HepG2 (cell line): ENCODE results near the gene IGFBP5. TPM values are rescaled to one million over a fixed set of nuclear protein-coding genes. Genes with fewer than 3 reads are reported as not detected.

ENCODE experiments used
- CBX2 ChIP-seq, 2 experiments: fragments of 200-600 bp in 1 of 2; sonication (generic); formaldehyde crosslinking in 1 of 2; IDR thresholded peaks; 2 replicates each; pipeline versions ENCODE4 v1.7.0 to v1.8.1; 2018 to 2022; ENCODE audit warnings: low read depth in 2 of 2, low read length in 1 of 2, mild to moderate bottlenecking in 1 of 2, missing genetic modification reagents in 1 of 2
- CHD4 ChIP-seq: fragments of 200-600 bp; sonication (generic); IDR thresholded peaks from 2 replicates; pipeline ENCODE4 v1.7.0; 2017; ENCODE audit warnings: mild to moderate bottlenecking, low read length, borderline replicate concordance
- CREM ChIP-seq, 2 experiments: sonication (generic) in 1 of 2; formaldehyde crosslinking in 1 of 2; IDR thresholded peaks; 2 replicates each; pipeline versions ENCODE4 v1.4.0 to v1.6.1; 2016 to 2020; ENCODE audit warnings: antibody characterized with exemption in 1 of 2, mild to moderate bottlenecking in 1 of 2, missing genetic modification reagents in 1 of 2
- DNMT3B ChIP-seq: conservative IDR thresholded peaks from 2 replicates; pipeline ENCODE4 v1.6.1; 2016; ENCODE audit warnings: missing biosample characterization, control low read depth
- DRAP1 ChIP-seq: IDR thresholded peaks from 2 replicates; pipeline ENCODE4 v1.6.1; 2016; ENCODE audit warnings: missing genetic modification reagents, missing compliant biosample characterization
- EED ChIP-seq: sonication (generic); formaldehyde crosslinking; IDR thresholded peaks from 2 replicates; pipeline ENCODE4 v1.5.0; 2020; ENCODE audit warnings: mild to moderate bottlenecking, missing genetic modification reagents
- GABPB1 ChIP-seq: IDR thresholded peaks from 2 replicates; pipeline ENCODE4 v1.6.1; 2016; ENCODE audit warnings: mild to moderate bottlenecking, missing genetic modification reagents, moderate library complexity, missing compliant biosample characterization
- HOXD1 ChIP-seq: sonication (generic); formaldehyde crosslinking; IDR thresholded peaks from 2 replicates; pipeline ENCODE4 v1.5.0; 2020; ENCODE audit warnings: missing genetic modification reagents
- IKZF4 ChIP-seq: sonication (generic); formaldehyde crosslinking; IDR thresholded peaks from 2 replicates; pipeline ENCODE4 v1.5.1; 2020; ENCODE audit warnings: borderline replicate concordance, mild to moderate bottlenecking, low read depth, missing genetic modification reagents; ENCODE audit errors: not compliant biosample characterization
- JUND ChIP-seq: sonication (generic); formaldehyde crosslinking; IDR thresholded peaks from 2 replicates; pipeline ENCODE4 v1.8.0; 2022; ENCODE audit warnings: mild to moderate bottlenecking, missing genetic modification reagents
- KAT7 ChIP-seq: IDR thresholded peaks from 2 replicates; pipeline ENCODE4 v1.6.1; 2018; ENCODE audit warnings: borderline replicate concordance, missing compliant biosample characterization
- MEF2D ChIP-seq: sonication (generic); formaldehyde crosslinking; IDR thresholded peaks from 2 replicates; pipeline ENCODE4 v1.5.1; 2020; ENCODE audit warnings: mild to moderate bottlenecking, missing genetic modification reagents
- MTF2 ChIP-seq: sonication (generic); formaldehyde crosslinking; IDR thresholded peaks from 2 replicates; pipeline ENCODE4 v1.5.0; 2020; ENCODE audit warnings: missing genetic modification reagents, borderline replicate concordance
- NFYC ChIP-seq: IDR thresholded peaks from 2 replicates; pipeline ENCODE4 v1.6.1; 2016; ENCODE audit warnings: missing genetic modification reagents, missing compliant biosample characterization
- TBX2 ChIP-seq: sonication (generic); formaldehyde crosslinking; IDR thresholded peaks from 2 replicates; pipeline ENCODE4 v1.5.0; 2020; ENCODE audit warnings: missing genetic modification reagents, mild to moderate bottlenecking, borderline replicate concordance
- TRIM24 ChIP-seq: sonication (generic); formaldehyde crosslinking; IDR thresholded peaks from 2 replicates; pipeline ENCODE4 v1.8.0; 2022; ENCODE audit warnings: mild to moderate bottlenecking, missing genetic modification reagents
- ZBTB2 ChIP-seq: sonication (generic); formaldehyde crosslinking; IDR thresholded peaks from 2 replicates; pipeline ENCODE4 v1.8.0; 2022; ENCODE audit warnings: low read depth, missing genetic modification reagents
- ZBTB33 ChIP-seq: sonication (generic); formaldehyde crosslinking; IDR thresholded peaks from 2 replicates; pipeline ENCODE4 v1.4.0; 2020; ENCODE audit warnings: missing genetic modification reagents
- ZBTB42 ChIP-seq: sonication (generic); formaldehyde crosslinking; IDR thresholded peaks from 2 replicates; pipeline ENCODE4 v1.5.0; 2020; ENCODE audit warnings: mild to moderate bottlenecking, missing genetic modification reagents
- ZNF512B ChIP-seq: sonication (generic); formaldehyde crosslinking; IDR thresholded peaks from 2 replicates; pipeline ENCODE4 v1.5.1; 2020; ENCODE audit warnings: missing genetic modification reagents, mild to moderate bottlenecking, borderline replicate concordance
- ZNF615 ChIP-seq: sonication (generic); formaldehyde crosslinking; IDR thresholded peaks from 2 replicates; pipeline ENCODE4 v1.5.0; 2020; ENCODE audit warnings: mild to moderate bottlenecking, missing genetic modification reagents, borderline replicate concordance
- ZNF709 ChIP-seq: sonication (generic); formaldehyde crosslinking; IDR thresholded peaks from 2 replicates; pipeline ENCODE4 v1.5.0; 2020; ENCODE audit warnings: mild to moderate bottlenecking, missing genetic modification reagents
- ZSCAN22 ChIP-seq: sonication (generic); formaldehyde crosslinking; IDR thresholded peaks from 2 replicates; pipeline ENCODE4 v1.4.0; 2020; ENCODE audit warnings: mild to moderate bottlenecking, missing genetic modification reagents
- ZSCAN30 ChIP-seq: sonication (generic); formaldehyde crosslinking; IDR thresholded peaks from 2 replicates; pipeline ENCODE4 v1.5.0; 2020; ENCODE audit warnings: mild to moderate bottlenecking, missing genetic modification reagents
- polyA plus RNA-seq, 8 experiments: library from polyadenylated mRNA; depleted of rRNA in 3 of 8; stranded (reverse) in 7 of 8; unstranded in 1 of 8; fragments of >200 nt; fragmentation: Illumina TruSeq in 4 of 8; extraction: Trizol in 4 of 8; gene quantifications; 2 replicates each; pipeline versions ENCODE4 v1.2.1 to v1.2.3, GENCODE V29; 2011 to 2016; ENCODE audit warnings: low read depth in 4 of 8, missing spikeins in 1 of 8, mixed read lengths in 1 of 8; ENCODE audit not compliant: insufficient read depth in 1 of 8
- total RNA-seq, 5 experiments: library from RNA; depleted of rRNA; stranded (reverse); fragments of >200 nt; fragmentation: Illumina TruSeq; extraction: Trizol; gene quantifications; 2 replicates each; pipeline ENCODE4 v1.2.3, GENCODE V29; 2016; ENCODE audit warnings: low read depth in 1 of 5

IGFBP5 gene
- total and polyA plus RNA-seq, 2 of the 13 experiments (the other 11 are each of a cell fraction or from before 2014, with no cell fraction given) = 0.15 TPM; not detected in 1

- TF ChIP-seq ZNF615 (CRISPR knock-in tag) = no peak
- TF ChIP-seq HOXD1 (CRISPR knock-in tag) = no peak
- TF ChIP-seq GABPB1 (CRISPR knock-in tag) = no peak
- TF ChIP-seq MTF2 = 0 out of 2 replicates have a peak, but pooled peaks have one; percentile 69
- TF ChIP-seq ZNF512B (CRISPR knock-in tag) = 0 out of 2 replicates have a peak, but pooled peaks have one; percentile 40
- TF ChIP-seq DNMT3B (CRISPR knock-in tag) = no peak
- TF ChIP-seq MEF2D = no peak
- no peak for TF ChIP-seq ZSCAN22 (CRISPR knock-in tag)
- no peak for TF ChIP-seq NFYC (CRISPR knock-in tag)
- TF ChIP-seq IKZF4 (CRISPR knock-in tag) = no peak
- peak; percentile 87 for TF ChIP-seq ZBTB33 (CRISPR knock-in tag)
- TF ChIP-seq ZBTB2 (CRISPR knock-in tag) = no peak
- TF ChIP-seq KAT7 (CRISPR knock-in tag) = no peak
- no peak for TF ChIP-seq TBX2
- TF ChIP-seq JUND (CRISPR knock-in tag) = no peak
- TF ChIP-seq CBX2 (IDR thresholded peaks at IDR 0.05; ENCODE audit: low read depth, low read length) = no peak
- TF ChIP-seq CBX2 (CRISPR knock-in tag; IDR thresholded peaks at IDR 0.05; ENCODE audit: low read depth) = 0 out of 2 replicates have a peak, but pooled peaks have one; percentile 48
- peak; percentile 35; the same call in 1 of the 2 replicates for TF ChIP-seq EED (CRISPR knock-in tag)
- TF ChIP-seq DRAP1 (CRISPR knock-in tag) = no peak
- no peak for TF ChIP-seq TRIM24 (CRISPR knock-in tag)
- no peak for TF ChIP-seq CREM (IDR thresholded peaks at IDR 0.05)
- TF ChIP-seq CREM (CRISPR knock-in tag; IDR thresholded peaks at IDR 0.05) = no peak
- no peak for TF ChIP-seq ZBTB42
- no peak for TF ChIP-seq CHD4
- TF ChIP-seq ZNF709 (CRISPR knock-in tag) = no peak
- no peak for TF ChIP-seq ZSCAN30 (CRISPR knock-in tag)
These were observed 62.3 kb downstream of the IGFBP5 start, which contains the start of gene IGFBP2 (continued) for GRCh38 chr2:216632952-216633615.
